Epithelial cell of proximal tubule (primary cell): ENCODE data around the gene RPL6. TPM values are rescaled to one million over a fixed set of nuclear protein-coding genes. Genes with fewer than 3 reads are reported as not detected.

Source experiments
- DNase-seq: peaks from one replicate; pipeline ENCODE4 v3.0.0-alpha.2; 2011; ENCODE audit warnings: low read depth
- H3K4me3 ChIP-seq: 2 replicates; pipeline ENCODE4 v1.5.1; 2011; ENCODE audit warnings: low read depth, mild to moderate bottlenecking, low read length
- total RNA-seq: library from RNA; depleted of rRNA; stranded (reverse); fragments of >200 nt; gene quantifications from 2 replicates; pipeline ENCODE4 v1.2.3, GENCODE V29; 2015
- TF ChIP-seq, protein P1 (sequence below): conservative IDR thresholded peaks from 2 replicates; pipeline ENCODE4 v1.5.1; 2012; ENCODE audit warnings: low read depth, mild to moderate bottlenecking, low read length

Gene RPL6
- total RNA-seq, 1 donor from 2014 or later, result 2,357 TPM

DNA sequence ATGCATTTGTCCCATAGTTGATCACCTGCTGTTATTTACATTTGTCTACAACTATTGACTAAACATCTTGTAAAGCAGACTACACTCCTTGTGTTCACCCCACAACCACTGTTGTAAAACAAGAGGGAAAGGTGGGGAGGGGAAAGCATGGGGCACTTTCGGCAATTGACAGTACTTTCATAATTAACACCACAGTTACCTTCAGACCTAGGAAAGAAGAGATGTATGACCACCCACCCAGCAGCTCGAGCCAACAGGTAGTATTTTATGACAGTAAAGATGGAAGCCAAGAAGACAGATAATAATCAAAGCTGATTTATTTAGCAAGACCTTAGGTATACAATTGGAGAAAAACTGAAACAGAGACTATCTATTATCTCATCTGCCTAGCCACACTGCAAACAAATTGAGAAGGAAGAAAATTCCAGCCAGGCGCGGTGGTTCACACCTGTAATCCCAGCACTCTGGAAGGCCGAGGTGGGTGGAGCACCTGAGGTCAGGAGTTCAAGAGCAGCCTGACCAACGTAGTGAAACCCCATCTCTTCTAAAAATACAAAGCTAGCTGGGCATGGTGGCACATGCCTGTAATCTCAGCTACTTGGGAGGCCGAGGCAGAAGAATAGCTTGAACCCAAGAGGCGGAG lies 38.4 kb downstream of the RPL6 start:
- TF ChIP-seq, protein P1, sequence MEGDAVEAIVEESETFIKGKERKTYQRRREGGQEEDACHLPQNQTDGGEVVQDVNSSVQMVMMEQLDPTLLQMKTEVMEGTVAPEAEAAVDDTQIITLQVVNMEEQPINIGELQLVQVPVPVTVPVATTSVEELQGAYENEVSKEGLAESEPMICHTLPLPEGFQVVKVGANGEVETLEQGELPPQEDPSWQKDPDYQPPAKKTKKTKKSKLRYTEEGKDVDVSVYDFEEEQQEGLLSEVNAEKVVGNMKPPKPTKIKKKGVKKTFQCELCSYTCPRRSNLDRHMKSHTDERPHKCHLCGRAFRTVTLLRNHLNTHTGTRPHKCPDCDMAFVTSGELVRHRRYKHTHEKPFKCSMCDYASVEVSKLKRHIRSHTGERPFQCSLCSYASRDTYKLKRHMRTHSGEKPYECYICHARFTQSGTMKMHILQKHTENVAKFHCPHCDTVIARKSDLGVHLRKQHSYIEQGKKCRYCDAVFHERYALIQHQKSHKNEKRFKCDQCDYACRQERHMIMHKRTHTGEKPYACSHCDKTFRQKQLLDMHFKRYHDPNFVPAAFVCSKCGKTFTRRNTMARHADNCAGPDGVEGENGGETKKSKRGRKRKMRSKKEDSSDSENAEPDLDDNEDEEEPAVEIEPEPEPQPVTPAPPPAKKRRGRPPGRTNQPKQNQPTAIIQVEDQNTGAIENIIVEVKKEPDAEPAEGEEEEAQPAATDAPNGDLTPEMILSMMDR, result no peak
- no peak for DNase-seq
- H3K4me3 ChIP-seq, result no peak overlapping the region

DNA sequence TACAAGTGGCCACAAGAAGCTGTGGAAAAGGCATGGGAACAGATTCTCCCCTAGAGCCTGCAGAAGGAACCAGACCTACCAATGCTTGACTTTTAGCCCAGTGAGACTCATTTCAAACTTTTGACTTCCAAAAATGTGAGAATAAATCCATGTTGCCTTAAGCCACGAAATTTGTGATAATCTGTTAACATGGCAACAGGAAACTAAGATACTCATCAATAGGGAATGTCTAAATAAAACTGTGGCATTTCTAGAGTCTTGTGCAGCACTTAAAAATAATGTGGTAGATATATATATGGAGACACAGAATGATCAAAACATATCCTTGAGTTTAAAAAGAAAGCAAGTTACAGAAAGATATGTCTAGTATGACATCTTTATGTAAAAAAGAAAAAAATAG lies 39.2 kb downstream of the RPL6 start:
- no peak overlapping the region for H3K4me3 ChIP-seq
- DNase-seq, result no peak
- TF ChIP-seq, protein P1, result no peak

DNA sequence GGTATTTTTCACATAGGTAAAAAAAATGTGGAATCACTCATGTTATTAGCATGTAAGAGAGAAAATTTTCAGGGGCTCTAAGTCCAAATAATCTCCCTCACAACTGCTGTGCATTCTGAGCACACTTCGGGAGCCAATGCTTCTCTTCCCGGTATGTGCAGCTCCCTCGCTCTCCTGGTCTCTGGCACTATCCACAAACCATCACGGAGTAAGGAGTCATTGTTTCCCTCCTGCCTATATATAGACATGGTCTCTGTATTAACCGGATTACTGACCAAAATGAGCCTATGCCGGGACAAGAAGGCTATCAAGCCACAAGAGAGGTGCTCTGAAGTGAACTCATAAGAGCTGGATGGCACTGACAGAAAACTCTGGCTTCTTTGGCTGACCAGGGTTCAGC lies 40.5 kb downstream of the RPL6 start:
- DNase-seq, result no peak
- TF ChIP-seq, protein P1, result no peak

DNA sequence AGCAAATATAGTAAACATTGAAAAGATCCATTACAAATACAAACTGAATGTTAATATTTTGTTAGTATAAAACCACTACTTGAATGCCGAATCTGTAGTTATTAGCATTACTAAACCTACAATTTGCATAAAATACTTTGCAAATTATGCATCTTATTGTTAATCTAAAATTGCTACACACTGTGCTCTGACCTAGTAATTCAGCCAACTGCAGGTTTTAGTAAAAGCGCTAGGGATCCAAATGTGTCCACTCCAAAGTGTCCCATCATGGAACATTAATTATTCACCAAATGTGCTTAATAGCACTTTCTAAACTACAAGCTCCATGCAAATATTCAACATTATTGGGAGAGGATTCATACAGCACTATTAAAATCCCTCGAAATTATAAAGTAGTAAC lies 41.4 kb downstream of the RPL6 start:
- DNase-seq, result no peak
- no peak overlapping the region for H3K4me3 ChIP-seq
- TF ChIP-seq, protein P1, result no peak

More for the DNA sequence above, 40.5 kb downstream of the RPL6 start:
- H3K4me3 ChIP-seq, result no peak overlapping the region

DNA sequence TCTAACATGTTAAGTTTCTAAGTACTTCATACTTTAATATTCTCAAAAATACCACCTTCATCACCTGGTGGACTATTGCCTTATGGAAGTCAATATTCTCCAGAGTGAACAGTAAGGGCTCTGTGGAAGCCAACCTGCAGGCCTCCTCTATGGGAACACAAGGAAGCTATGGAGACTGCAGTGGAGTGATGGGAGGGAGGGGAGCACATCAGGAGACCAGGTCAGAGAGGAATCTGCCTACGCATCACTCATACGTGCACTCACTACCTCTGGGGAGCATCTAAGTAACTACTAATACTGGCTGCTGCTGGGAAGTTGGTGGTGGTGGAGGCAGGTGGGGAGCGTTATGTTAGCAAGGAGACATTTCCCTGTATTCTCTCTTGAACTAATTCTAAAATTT lies 47.1 kb downstream of the RPL6 start:
- no peak for DNase-seq
- TF ChIP-seq, protein P1, result no peak
- H3K4me3 ChIP-seq, result no peak overlapping the region

DNA sequence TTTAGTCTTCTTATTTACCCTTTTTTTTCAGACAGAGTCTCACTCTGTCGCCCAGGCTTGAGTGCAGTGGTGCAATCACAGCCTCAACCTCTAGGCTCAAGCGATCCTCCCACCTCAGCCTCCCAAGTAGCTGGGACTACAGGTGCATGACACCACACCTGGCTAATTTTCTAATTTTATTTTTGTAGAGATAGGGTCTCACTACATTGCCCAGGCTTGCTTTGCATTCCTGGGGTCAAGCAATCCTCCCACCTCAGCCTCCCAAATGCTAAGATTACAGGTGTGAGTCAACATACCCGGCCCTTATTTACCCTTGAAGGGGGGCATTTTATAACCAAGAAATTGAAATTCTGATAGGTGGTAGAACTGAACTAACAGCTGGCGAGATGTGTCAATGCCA lies 48.1 kb downstream of the RPL6 start:
- no peak overlapping the region for H3K4me3 ChIP-seq
- TF ChIP-seq, protein P1, result no peak
- no peak for DNase-seq

DNA sequence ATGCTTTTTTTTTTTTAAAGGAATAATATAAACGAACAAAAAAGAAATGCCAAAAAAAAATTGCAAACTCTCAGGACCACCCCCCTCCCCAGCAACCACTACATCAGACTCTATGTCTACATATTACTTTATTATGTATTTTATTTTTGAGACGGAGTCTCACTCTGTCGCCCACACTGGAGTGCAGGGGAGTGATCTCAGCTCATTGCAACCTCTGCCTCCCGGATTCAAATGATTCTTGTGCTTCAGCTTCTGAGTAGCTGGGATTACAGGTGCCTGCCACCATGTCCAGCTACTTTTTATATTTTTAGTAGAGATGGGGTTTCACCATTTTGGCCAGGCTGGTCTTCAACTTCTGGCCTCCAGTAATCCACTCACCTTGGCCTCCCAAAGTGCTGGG lies 50.1 kb downstream of the RPL6 start:
- TF ChIP-seq, protein P1, result no peak

More for the DNA sequence above, 50.1 kb downstream of the RPL6 start:
- H3K4me3 ChIP-seq, result no peak overlapping the region
- DNase-seq, result no peak
